ENCODE measurements around the gene PXT1. TPM values are rescaled to one million over a fixed set of nuclear protein-coding genes. Genes with fewer than 3 reads are reported as not detected.
A peak's percentile ranks its signal among the peaks of the same experiment; 100 is the strongest.

Gene PXT1
- total and polyA plus RNA-seq, 8 donors = 0.06 to 0.08 (median 0.07) TPM; not detected in 4

GRCh38 chr6:36350681-36351571 is 91.7 kb downstream of the PXT1 start:
- H3K27ac ChIP-seq = peak overlapping the region in 1 of 2 donors; percentile 39
- ATAC-seq (peak; percentile 61), DNase-seq (peak in 3 of 4 donors; percentile 24 to 59 (median 58))
- no peak overlapping the region for H3K4me3 ChIP-seq
- H3K27me3 ChIP-seq = no peaks in the 10 kb centered on the region
- H3K9me3 ChIP-seq = peaks cover 0 to 2% of the 10 kb centered on the region in 2 donors
- no peak for TF ChIP-seq CTCF (IDR thresholded peaks at IDR 0.05)
- intact Hi-C loops (cut with DNase I) = no loop called here
- peaks cover 4% of the 10 kb centered on the region in 2 donors for H3K4me1 ChIP-seq
- no peaks in the 10 kb centered on the region for H3K36me3 ChIP-seq

DNA sequence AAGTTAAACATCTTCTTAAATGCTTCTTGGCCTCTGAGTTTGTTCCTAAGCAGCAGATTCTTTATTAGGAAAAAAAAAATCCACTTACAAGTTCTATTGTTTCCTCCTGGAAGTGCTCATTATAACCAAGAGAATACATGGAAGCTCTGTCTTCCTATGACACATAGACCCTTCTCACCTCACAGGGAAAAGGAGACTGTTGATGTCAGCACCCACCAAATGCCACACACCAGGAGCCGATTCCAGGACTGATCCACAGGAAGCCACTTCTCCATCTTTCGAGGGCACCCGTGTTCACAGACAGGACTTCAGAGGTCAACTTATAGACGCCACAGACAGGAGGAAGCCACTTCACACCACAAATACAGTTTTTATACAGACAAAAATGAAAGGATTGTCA is 92.6 kb downstream of the PXT1 start:
- no peak for DNase-seq
- peak overlapping the region in 1 of 2 donors; percentile 39 for H3K27ac ChIP-seq
- ATAC-seq = peak; percentile 6
- intact Hi-C loops (cut with DNase I) = no loop called here
- no peak for TF ChIP-seq CTCF (IDR thresholded peaks at IDR 0.05)
- peaks cover 4% of the 10 kb centered on the region in 2 donors for H3K4me1 ChIP-seq
- peaks cover 0 to 2% of the 10 kb centered on the region in 2 donors for H3K9me3 ChIP-seq
- no peaks in the 10 kb centered on the region for H3K36me3 ChIP-seq
- H3K4me3 ChIP-seq = no peak overlapping the region
- no peaks in the 10 kb centered on the region for H3K27me3 ChIP-seq

GRCh38 chr6:36349240-36349639 is 93.4 kb downstream of the PXT1 start:
- Histone ChIP-seq H3K36me3 (no peaks in the 10 kb centered on the region), H3K9me3 (peaks cover 0 to 2% of the 10 kb centered on the region in 2 donors), H3K27me3 (no peaks in the 10 kb centered on the region), H3K27ac (no peak overlapping the region), H3K4me3 (no peak overlapping the region), H3K4me1 (peaks cover 4% of the 10 kb centered on the region in 2 donors)
- DNase-seq (peak in 1 of 4 donors; percentile 25), ATAC-seq (no peak)
- intact Hi-C loops (cut with DNase I) = no loop called here
- no peak for TF ChIP-seq CTCF (IDR thresholded peaks at IDR 0.05)

DNA sequence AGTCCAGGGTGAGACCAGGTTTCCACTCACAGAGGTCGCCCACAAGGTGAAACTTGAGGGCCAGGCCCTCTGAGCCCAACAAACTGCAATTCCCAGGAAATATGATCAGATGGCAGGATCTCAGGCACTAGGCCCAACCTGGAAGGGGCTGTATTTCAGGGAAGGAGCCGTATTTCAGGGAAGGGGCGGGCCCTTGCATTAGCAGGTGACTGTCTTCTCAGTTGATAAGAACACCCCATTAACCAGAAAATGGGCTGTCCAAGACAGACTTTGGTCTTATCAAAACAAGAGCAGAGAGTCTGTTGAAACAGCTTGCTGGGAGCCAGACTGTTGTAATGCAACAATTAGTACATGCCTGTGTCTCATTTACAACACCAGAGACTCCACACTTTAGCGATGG is 95.0 kb downstream of the PXT1 start:
- intact Hi-C loops (cut with DNase I) = no loop called here
- no peak for TF ChIP-seq CTCF (IDR thresholded peaks at IDR 0.05)
- peak in 1 of 4 donors; percentile 18 for DNase-seq
- H3K4me1 ChIP-seq = peaks cover 4% of the 10 kb centered on the region in 2 donors
- H3K9me3 ChIP-seq = peaks cover 0 to 2% of the 10 kb centered on the region in 2 donors
- H3K27me3 ChIP-seq = no peaks in the 10 kb centered on the region
- no peak overlapping the region for H3K4me3 ChIP-seq
- no peaks in the 10 kb centered on the region for H3K36me3 ChIP-seq
- no peak overlapping the region for H3K27ac ChIP-seq
- ATAC-seq = no peak

DNA sequence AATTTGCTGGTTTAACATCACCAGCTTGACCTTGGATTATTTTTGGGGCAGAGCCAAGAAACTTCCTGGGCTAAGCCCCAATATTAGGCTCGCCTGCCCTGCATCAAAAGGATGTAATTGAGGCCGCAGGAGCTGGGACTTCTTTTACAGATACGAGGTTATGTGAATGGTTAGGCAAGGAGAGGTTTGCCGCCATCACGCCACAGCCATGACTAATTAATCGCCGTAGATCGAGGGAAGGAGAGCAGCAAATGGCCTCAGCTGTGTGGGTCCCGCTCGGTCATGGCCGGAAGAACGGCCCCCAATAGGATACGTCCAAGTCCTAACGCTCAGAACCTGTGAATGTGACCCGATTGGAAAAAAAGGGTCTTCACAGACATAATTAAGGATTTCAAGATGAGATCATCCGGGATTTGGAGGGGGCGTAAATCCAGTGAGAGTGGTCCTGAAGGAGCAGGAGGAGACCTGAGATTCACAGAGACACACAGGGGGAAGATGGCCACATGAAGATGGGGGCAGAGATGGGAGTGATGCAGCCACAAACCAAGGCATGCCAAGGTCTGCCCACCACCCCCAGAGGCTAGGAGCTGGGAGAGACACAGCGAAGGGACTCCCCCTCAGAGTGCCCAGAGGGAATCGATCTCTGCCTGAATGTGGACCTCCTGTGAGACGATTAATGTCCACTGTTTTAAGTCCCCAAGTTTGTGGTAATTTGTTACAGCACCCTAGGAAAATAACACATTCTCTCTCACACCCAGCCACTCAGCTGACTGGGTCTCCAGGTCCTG is 96.0 kb downstream of the PXT1 start:
- DNase-seq = peak in 1 of 4 donors; percentile 26

More for the DNA sequence above, 96.0 kb downstream of the PXT1 start:
- Histone ChIP-seq H3K4me1 (peaks cover 4% of the 10 kb centered on the region in 2 donors), H3K4me3 (no peak overlapping the region), H3K9me3 (no peaks in the 10 kb centered on the region), H3K36me3 (no peaks in the 10 kb centered on the region), H3K27me3 (peaks cover 0 to 3% of the 10 kb centered on the region in 2 donors), H3K27ac (no peak overlapping the region)
- no peak for ATAC-seq
- intact Hi-C loops (cut with DNase I) = no loop called here
- no peak for TF ChIP-seq CTCF (IDR thresholded peaks at IDR 0.05)
